WI38 (cell line): ENCODE data around the gene CHL1.

Experiments
- H3K4me3 ChIP-seq: 2 replicates; pipeline ENCODE4 v1.5.1; 2011; ENCODE audit warnings: low read depth, mild to moderate bottlenecking, control low read depth, low read length
- CTCF ChIP-seq: IDR thresholded peaks from 2 replicates; pipeline ENCODE4 v1.5.1; 2012; ENCODE audit warnings: low read depth, mild to moderate bottlenecking, control low read depth, low read length

Gene CHL1

GRCh38 chr3:284322-284721 is 87.8 kb downstream of the CHL1 start:
- no peak for TF ChIP-seq CTCF
- no peak overlapping the region for H3K4me3 ChIP-seq

- H3K4me3 ChIP-seq = no peak overlapping the region
- no peak for TF ChIP-seq CTCF
These were observed 91.9 kb downstream of the CHL1 start for GRCh38 chr3:288417-288816.

- no peak overlapping the region for H3K4me3 ChIP-seq
- no peak for TF ChIP-seq CTCF
These were observed 94.5 kb downstream of the CHL1 start for GRCh38 chr3:291028-291427.

- H3K4me3 ChIP-seq = no peak overlapping the region
- no peak for TF ChIP-seq CTCF
These were observed 95.3 kb downstream of the CHL1 start for GRCh38 chr3:291646-292436.

GRCh38 chr3:294096-294495 is 97.5 kb downstream of the CHL1 start:
- no peak for TF ChIP-seq CTCF
- H3K4me3 ChIP-seq = no peak overlapping the region

- H3K4me3 ChIP-seq = no peak overlapping the region
- TF ChIP-seq CTCF = no peak
These were observed 98.0 kb downstream of the CHL1 start for GRCh38 chr3:294581-294980.

- TF ChIP-seq CTCF = no peak
- no peak overlapping the region for H3K4me3 ChIP-seq
These were observed 98.6 kb downstream of the CHL1 start for GRCh38 chr3:295166-295565.
